HCT116 (cell line): ENCODE measurements around the gene NSFL1C. TPM values are rescaled to one million over a fixed set of nuclear protein-coding genes. Genes with fewer than 3 reads are reported as not detected.

ENCODE experiments used
- ATAC-seq: fragments of 200-7000 bp; cut with Tn5 transposase; 2 replicates; pipeline ENCODE4 v1.9.1; 2020; ENCODE audit warnings: mild to moderate bottlenecking, moderate library complexity
- BruUV-seq: library from RNA; stranded (reverse); fragments of 400-500 nt; replicated peaks from 2 replicates; lab custom pipeline; 2021; lab: Mats Ljungman, UMichigan
- CTCF ChIA-PET: fragments of 300-600 bp; sonication (Branson Sonifier 250); formaldehyde crosslinking; loops from one replicate; lab custom pipeline; 2021; ENCODE audit warnings: antibody characterized with exemption; lab: Charles Lee
- POLR2A ChIA-PET: fragments of 300-600, 350-600 bp; sonication (Branson Sonifier 250); formaldehyde crosslinking; loops from one replicate; lab custom pipeline; 2021; ENCODE audit warnings: antibody characterized with exemption; lab: Charles Lee
- RAD21 ChIA-PET, 2 experiments: fragments of 300-600 bp; sonication (Branson Sonifier 250); formaldehyde crosslinking; loops; one replicate each; lab custom pipeline; 2023; ENCODE audit warnings: low total read pairs in 2 of 2; ENCODE audit not compliant: uncharacterized antibody in 2 of 2, unreplicated experiment in 2 of 2, low non-redundant PET in 1 of 2; lab: Charles Lee
- DNase-seq: peaks from one replicate; pipeline ENCODE4 v3.0.0-alpha.2; 2010; ENCODE audit warnings: low read depth, low spot score
- H2AFZ ChIP-seq: fragments of 200-600 bp; shearing (Covaris generic), sonication (generic); 2 replicates; pipeline ENCODE4 v1.6.1; 2017; ENCODE audit warnings: low read depth, mixed run types, mixed read lengths, antibody characterized with exemption, low read length; ENCODE audit not compliant: poor library complexity, severe bottlenecking
- H3K27ac ChIP-seq: 2 replicates; pipeline ENCODE4 v1.5.1; 2012; ENCODE audit warnings: low read depth, low read length
- H3K27me3 ChIP-seq: fragments of 200-600 bp; sonication (generic); 2 replicates; pipeline ENCODE4 v1.6.1; 2016; ENCODE audit warnings: mixed run types, low read length, mixed read lengths; ENCODE audit not compliant: insufficient read depth
- H3K36me3 ChIP-seq, 2 experiments: fragments of 200-500 bp in 1 of 2; fragments of 200-600 bp in 1 of 2; sonication (Bioruptor generic) in 1 of 2; sonication (generic) in 1 of 2; 2 replicates each; pipeline versions ENCODE4 v1.5.1 to v1.6.1; 2014 to 2016; ENCODE audit warnings: low read length in 2 of 2, inconsistent platforms in 1 of 2, mixed read lengths in 1 of 2, mixed run types in 1 of 2; ENCODE audit not compliant: insufficient read depth in 2 of 2, control insufficient read depth in 1 of 2
- H3K4me1 ChIP-seq, 2 experiments: fragments of 200-600 bp in 1 of 2; sonication (generic) in 1 of 2; 2 replicates each; pipeline versions ENCODE4 v1.5.1 to v1.6.1; 2012 to 2017; ENCODE audit warnings: low read length in 2 of 2, inconsistent platforms in 1 of 2, mild to moderate bottlenecking in 1 of 2, mixed read lengths in 1 of 2, mixed run types in 1 of 2, moderate library complexity in 1 of 2; ENCODE audit not compliant: insufficient read depth in 2 of 2, control insufficient read depth in 1 of 2
- H3K4me2 ChIP-seq: fragments of 200-600 bp; sonication (generic); 2 replicates; pipeline ENCODE4 v1.6.1; 2017; ENCODE audit warnings: mixed run types, low read length, mixed read lengths
- H3K4me3 ChIP-seq, 2 experiments: fragments of 200-600 bp in 1 of 2; sonication (generic) in 1 of 2; replicated peaks in 1 of 2; 2 replicates each; pipeline ENCODE4 v1.5.1; 2011 to 2016; ENCODE audit warnings: low read length in 2 of 2, control low read depth in 1 of 2, low read depth in 1 of 2, mild to moderate bottlenecking in 1 of 2, mixed read lengths in 1 of 2, mixed run types in 1 of 2
- H3K79me2 ChIP-seq: fragments of 200-600 bp; sonication (generic); 2 replicates; pipeline ENCODE4 v1.6.1; 2017; ENCODE audit warnings: mild to moderate bottlenecking, mixed run types, low read length, moderate library complexity, mixed read lengths; ENCODE audit not compliant: insufficient read depth
- H3K9ac ChIP-seq: fragments of 200-600 bp; sonication (generic); 2 replicates; pipeline ENCODE4 v1.6.1; 2016; ENCODE audit warnings: low read length, mixed read lengths
- H3K9me2 ChIP-seq: fragments of 200-600 bp; sonication (generic), shearing (Covaris generic); 2 replicates; pipeline ENCODE4 v1.6.1; 2017; ENCODE audit warnings: mixed run types, mild to moderate bottlenecking, moderate library complexity; ENCODE audit not compliant: insufficient read depth
- H3K9me3 ChIP-seq, 2 experiments: fragments of 200-500 bp in 1 of 2; fragments of 200-600 bp in 1 of 2; sonication (Bioruptor generic) in 1 of 2; sonication (generic) in 1 of 2; 2 replicates each; pipeline ENCODE4 v1.6.1; 2014 to 2017; ENCODE audit warnings: low read length in 2 of 2, mixed read lengths in 2 of 2, inconsistent platforms in 1 of 2, low read depth in 1 of 2, mild to moderate bottlenecking in 1 of 2, mixed run types in 1 of 2, moderate library complexity in 1 of 2; ENCODE audit not compliant: control insufficient read depth in 1 of 2, insufficient read depth in 1 of 2
- H4K20me1 ChIP-seq: fragments of 200-600 bp; sonication (generic), shearing (Covaris generic); 2 replicates; pipeline ENCODE4 v1.6.1; 2017; ENCODE audit warnings: mixed run types, mild to moderate bottlenecking, moderate library complexity; ENCODE audit not compliant: insufficient read depth
- CBX3 ChIP-seq: IDR thresholded peaks from 2 replicates; pipeline ENCODE4 v1.6.1; 2012; ENCODE audit warnings: low read depth
- CEBPB ChIP-seq: IDR thresholded peaks from 2 replicates; pipeline ENCODE4 v1.6.1; 2012; ENCODE audit warnings: low read depth
- ELF1 ChIP-seq: IDR thresholded peaks from 2 replicates; pipeline ENCODE4 v1.6.1; 2012; ENCODE audit warnings: low read depth, borderline replicate concordance
- EZH2 ChIP-seq: fragments of 200-600 bp; sonication (generic); IDR thresholded peaks from 2 replicates; pipeline ENCODE4 v1.6.1; 2017; ENCODE audit warnings: antibody characterized with exemption, mixed run types
- JUND ChIP-seq: IDR thresholded peaks from 2 replicates; pipeline ENCODE4 v1.6.1; 2012
- POLR2A ChIP-seq: IDR thresholded peaks from 2 replicates; pipeline ENCODE4 v1.7.0; 2011; ENCODE audit warnings: borderline replicate concordance; ENCODE audit not compliant: insufficient read depth, insufficient read length; ENCODE audit errors: extremely low read depth
- POLR2AphosphoS5 ChIP-seq: IDR thresholded peaks from 2 replicates; pipeline ENCODE4 v1.6.1; 2011; ENCODE audit warnings: mild to moderate bottlenecking, low read depth, low read length, moderate library complexity
- SIN3A ChIP-seq: IDR thresholded peaks from 2 replicates; pipeline ENCODE4 v1.6.1; 2012; ENCODE audit warnings: low read depth
- SRF ChIP-seq: IDR thresholded peaks from 2 replicates; pipeline ENCODE4 v1.6.1; 2012; ENCODE audit warnings: low read depth
- intact Hi-C: fragments of 100-400 bp; cut with micrococcal nuclease; formaldehyde crosslinking; loops from 2 replicates; pipeline ENCODE4 v1.10.0; 2022
- total RNA-seq: library from RNA; stranded (reverse); gene quantifications from one replicate; pipeline ENCODE4 v1.2.1, GENCODE V29; 2021; ENCODE audit not compliant: unreplicated experiment
- TF ChIP-seq, protein P1 (sequence below): IDR thresholded peaks from 2 replicates; pipeline ENCODE4 v1.6.1; 2011; ENCODE audit warnings: mild to moderate bottlenecking, low read length, moderate library complexity; ENCODE audit not compliant: insufficient replicate concordance; ENCODE audit errors: extremely low read depth
- TF ChIP-seq, protein P2 (sequence below), 3 experiments: fragments of 200-600 bp in 1 of 3; sonication (generic) in 1 of 3; IDR thresholded peaks in 2 of 3; conservative IDR thresholded peaks in 1 of 3; 2 replicates each; pipeline ENCODE4 v1.5.1; 2012 to 2017; ENCODE audit warnings: low read depth in 2 of 3, low read length in 2 of 3, antibody characterized with exemption in 1 of 3, borderline replicate concordance in 1 of 3, control low read depth in 1 of 3, mild to moderate bottlenecking in 1 of 3, mixed read lengths in 1 of 3, mixed run types in 1 of 3, moderate library complexity in 1 of 3; ENCODE audit not compliant: insufficient read depth in 1 of 3

NSFL1C gene
- total RNA-seq, 1 experiment from 2014 or later: 93.4 TPM

GRCh38 chr20:1469306-1469905 lies 2.8 kb upstream of the NSFL1C start:
- Histone ChIP-seq H3K4me2 (peak overlapping the region; percentile 48), H3K4me1 (peaks cover 12 to 36% of the 10 kb centered on the region in 2 experiments), H3K9me2 (no peaks in the 10 kb centered on the region), H3K9ac (no peak overlapping the region), H2AFZ (peak overlapping the region; percentile 50), H3K79me2 (peaks cover 19% of the 10 kb centered on the region), H3K9me3 (no peaks in the 10 kb centered on the region), H3K4me3 (no peak overlapping the region), H3K27me3 (no peaks in the 10 kb centered on the region), H3K36me3 (peaks cover 2 to 7% of the 10 kb centered on the region in 2 experiments; a peak in 3 of 4 replicates), H4K20me1 (peaks cover 6% of the 10 kb centered on the region; the same call in 1 of the 2 replicates), H3K27ac (no peak overlapping the region)
- ATAC-seq (no peak), DNase-seq (no peak)
- BruUV-seq: no TSS peak
- intact Hi-C loops: loop anchor here (5.0 to 10.0 kb wide), 2 partner anchors 142 to 255 kb away; partner anchors contain the start of gene SDCBP2
- TF ChIP-seq SIN3A (no peak), CBX3 (no peak), ELF1 (no peak)
- TF ChIP-seq, protein P1, sequence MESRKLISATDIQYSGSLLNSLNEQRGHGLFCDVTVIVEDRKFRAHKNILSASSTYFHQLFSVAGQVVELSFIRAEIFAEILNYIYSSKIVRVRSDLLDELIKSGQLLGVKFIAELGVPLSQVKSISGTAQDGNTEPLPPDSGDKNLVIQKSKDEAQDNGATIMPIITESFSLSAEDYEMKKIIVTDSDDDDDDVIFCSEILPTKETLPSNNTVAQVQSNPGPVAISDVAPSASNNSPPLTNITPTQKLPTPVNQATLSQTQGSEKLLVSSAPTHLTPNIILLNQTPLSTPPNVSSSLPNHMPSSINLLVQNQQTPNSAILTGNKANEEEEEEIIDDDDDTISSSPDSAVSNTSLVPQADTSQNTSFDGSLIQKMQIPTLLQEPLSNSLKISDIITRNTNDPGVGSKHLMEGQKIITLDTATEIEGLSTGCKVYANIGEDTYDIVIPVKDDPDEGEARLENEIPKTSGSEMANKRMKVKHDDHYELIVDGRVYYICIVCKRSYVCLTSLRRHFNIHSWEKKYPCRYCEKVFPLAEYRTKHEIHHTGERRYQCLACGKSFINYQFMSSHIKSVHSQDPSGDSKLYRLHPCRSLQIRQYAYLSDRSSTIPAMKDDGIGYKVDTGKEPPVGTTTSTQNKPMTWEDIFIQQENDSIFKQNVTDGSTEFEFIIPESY: no peak
- POLR2A ChIA-PET: interaction anchor here (0.8 kb wide), 1 partner anchor 161 kb away, joined by 5 read pairs; no protein-coding TSS in a partner anchor
- CTCF ChIA-PET: interaction anchor here (1.7 kb wide), 1 partner anchor 34 kb away, joined by 8 read pairs; no protein-coding TSS in a partner anchor
- RAD21 ChIA-PET: no interaction called here

DNA sequence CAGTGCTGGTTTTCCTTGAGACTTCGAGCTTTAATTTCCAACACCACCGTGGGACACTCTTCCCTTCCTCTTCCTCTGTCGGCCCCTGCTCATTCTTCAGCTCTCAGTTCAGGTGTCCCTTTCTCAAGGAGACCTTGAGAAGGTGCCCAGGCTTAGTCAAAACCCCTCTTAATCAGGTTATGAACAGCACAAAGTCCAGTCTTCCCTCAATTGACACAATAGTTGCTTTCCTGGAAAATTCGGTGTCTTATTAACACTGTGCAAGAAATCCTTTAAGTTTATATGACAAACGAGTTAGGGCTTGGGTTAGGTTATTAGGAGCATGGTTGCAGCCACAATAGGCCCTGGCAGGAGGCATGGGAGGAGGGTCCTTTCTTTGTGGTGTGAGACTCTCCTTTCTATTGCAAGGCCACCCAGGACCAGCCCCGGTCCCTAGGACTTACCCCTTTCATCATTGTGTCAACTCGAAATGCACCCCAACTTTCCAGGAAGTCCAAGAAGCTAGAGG lies 1.5 kb upstream of the NSFL1C start:
- no peak overlapping the region for H3K4me2 ChIP-seq
- H3K27ac ChIP-seq: no peak overlapping the region
- H3K9me2 ChIP-seq: no peaks in the 10 kb centered on the region
- H3K4me1 ChIP-seq: peaks cover 12 to 36% of the 10 kb centered on the region in 2 experiments
- no TSS peak for BruUV-seq
- ChIA-PET POLR2A (no interaction called here), CTCF (interaction anchor here (1.7 to 2.0 kb wide), 2 partner anchors 22 to 36 kb away, joined by 5 to 8 read pairs; no protein-coding TSS in a partner anchor), RAD21 (interaction anchor here in 1 of 2 experiments (1.6 kb wide), 1 partner anchor 36 kb away, joined by 3 read pairs; no protein-coding TSS in a partner anchor)
- no peak overlapping the region for H3K9ac ChIP-seq
- intact Hi-C loops: loop anchor here (5.0 to 10.0 kb wide), 2 partner anchors 141 to 253 kb away; partner anchors contain the start of gene SDCBP2
- peaks cover 32% of the 10 kb centered on the region for H3K79me2 ChIP-seq
- peaks cover 13 to 14% of the 10 kb centered on the region in 2 experiments; a peak in 3 of 4 replicates for H3K36me3 ChIP-seq
- H2AFZ ChIP-seq: no peak overlapping the region
- no peak for DNase-seq
- H4K20me1 ChIP-seq: peaks cover 6% of the 10 kb centered on the region; the same call in 1 of the 2 replicates
- ATAC-seq: no peak
- no peak overlapping the region for H3K4me3 ChIP-seq
- H3K9me3 ChIP-seq: no peaks in the 10 kb centered on the region
- no peaks in the 10 kb centered on the region for H3K27me3 ChIP-seq
- TF ChIP-seq, protein P2, sequence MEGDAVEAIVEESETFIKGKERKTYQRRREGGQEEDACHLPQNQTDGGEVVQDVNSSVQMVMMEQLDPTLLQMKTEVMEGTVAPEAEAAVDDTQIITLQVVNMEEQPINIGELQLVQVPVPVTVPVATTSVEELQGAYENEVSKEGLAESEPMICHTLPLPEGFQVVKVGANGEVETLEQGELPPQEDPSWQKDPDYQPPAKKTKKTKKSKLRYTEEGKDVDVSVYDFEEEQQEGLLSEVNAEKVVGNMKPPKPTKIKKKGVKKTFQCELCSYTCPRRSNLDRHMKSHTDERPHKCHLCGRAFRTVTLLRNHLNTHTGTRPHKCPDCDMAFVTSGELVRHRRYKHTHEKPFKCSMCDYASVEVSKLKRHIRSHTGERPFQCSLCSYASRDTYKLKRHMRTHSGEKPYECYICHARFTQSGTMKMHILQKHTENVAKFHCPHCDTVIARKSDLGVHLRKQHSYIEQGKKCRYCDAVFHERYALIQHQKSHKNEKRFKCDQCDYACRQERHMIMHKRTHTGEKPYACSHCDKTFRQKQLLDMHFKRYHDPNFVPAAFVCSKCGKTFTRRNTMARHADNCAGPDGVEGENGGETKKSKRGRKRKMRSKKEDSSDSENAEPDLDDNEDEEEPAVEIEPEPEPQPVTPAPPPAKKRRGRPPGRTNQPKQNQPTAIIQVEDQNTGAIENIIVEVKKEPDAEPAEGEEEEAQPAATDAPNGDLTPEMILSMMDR (IDR thresholded peaks at IDR 0.05 in 2 of 3, conservative IDR thresholded peaks at IDR 0.05 in 1 of 3; ENCODE audit: borderline replicate concordance in 1 of 3, insufficient read depth in 1 of 3, low read depth in 2 of 3, low read length in 2 of 3): no peak
- TF ChIP-seq, protein P1: no peak
- TF ChIP-seq POLR2AphosphoS5 (no peak), CEBPB (no peak), JUND (no peak), POLR2A (no peak), CBX3 (no peak), EZH2 (no peak), SRF (no peak)
